VCaP (cell line): ENCODE data around the gene AKAP9.
"Not testable (repeated sequence)": the region's sequence is repeated elsewhere in the genome, so short reads cannot be mapped to it uniquely, and the experiment has no call there.

Experiments used
- H3K27ac ChIP-seq: fragments of 450-650 bp; 2 replicates; pipeline ENCODE4 v1.5.1; 2017
- TF ChIP-seq, protein P1 (sequence below): fragments of 450-650 bp; conservative IDR thresholded peaks from 2 replicates; pipeline ENCODE4 v1.5.1; 2017; ENCODE audit warnings: mild to moderate bottlenecking, moderate library complexity

The AKAP9 gene

GRCh38 chr7:92134271-92135051 lies 193.8 kb downstream of the AKAP9 start, which contains the start of gene CYP51A1:
TSS of gene CYP51A1 (minus strand) at chr7:92134477. CDS start at chr7:92134364, 113 bp downstream.
- TF ChIP-seq, protein P1, sequence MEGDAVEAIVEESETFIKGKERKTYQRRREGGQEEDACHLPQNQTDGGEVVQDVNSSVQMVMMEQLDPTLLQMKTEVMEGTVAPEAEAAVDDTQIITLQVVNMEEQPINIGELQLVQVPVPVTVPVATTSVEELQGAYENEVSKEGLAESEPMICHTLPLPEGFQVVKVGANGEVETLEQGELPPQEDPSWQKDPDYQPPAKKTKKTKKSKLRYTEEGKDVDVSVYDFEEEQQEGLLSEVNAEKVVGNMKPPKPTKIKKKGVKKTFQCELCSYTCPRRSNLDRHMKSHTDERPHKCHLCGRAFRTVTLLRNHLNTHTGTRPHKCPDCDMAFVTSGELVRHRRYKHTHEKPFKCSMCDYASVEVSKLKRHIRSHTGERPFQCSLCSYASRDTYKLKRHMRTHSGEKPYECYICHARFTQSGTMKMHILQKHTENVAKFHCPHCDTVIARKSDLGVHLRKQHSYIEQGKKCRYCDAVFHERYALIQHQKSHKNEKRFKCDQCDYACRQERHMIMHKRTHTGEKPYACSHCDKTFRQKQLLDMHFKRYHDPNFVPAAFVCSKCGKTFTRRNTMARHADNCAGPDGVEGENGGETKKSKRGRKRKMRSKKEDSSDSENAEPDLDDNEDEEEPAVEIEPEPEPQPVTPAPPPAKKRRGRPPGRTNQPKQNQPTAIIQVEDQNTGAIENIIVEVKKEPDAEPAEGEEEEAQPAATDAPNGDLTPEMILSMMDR = no peak

GRCh38 chr7:92135052-92135889 lies 194.6 kb downstream of the AKAP9 start:
- TF ChIP-seq, protein P1 = no peak
- H3K27ac ChIP-seq = peak overlapping the region; percentile 97

More at GRCh38 chr7:92134271-92135051, 193.8 kb downstream of the AKAP9 start, which contains the start of gene CYP51A1:
- H3K27ac ChIP-seq = peak within 1 kb of the TSS; percentile 97

DNA sequence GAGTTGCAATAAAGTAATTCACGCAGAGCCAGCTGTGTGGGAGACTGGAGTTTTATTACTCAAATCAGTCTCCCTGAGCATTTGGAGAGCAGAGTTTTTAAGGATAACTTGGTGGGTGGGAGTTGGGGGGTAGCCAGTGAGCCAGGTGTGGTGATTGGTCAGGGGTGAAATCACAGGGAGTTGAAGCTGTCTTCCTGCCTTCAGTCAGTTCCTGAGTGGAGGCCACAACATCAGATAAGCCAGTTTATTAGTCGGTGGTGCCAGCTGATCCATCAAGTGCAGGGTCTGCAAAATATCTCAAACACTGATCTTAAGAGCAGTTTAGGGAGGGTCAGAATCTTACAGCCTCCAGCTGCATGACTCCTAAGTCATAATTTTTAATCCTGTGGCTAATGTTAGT lies 196.9 kb downstream of the AKAP9 start:
- TF ChIP-seq, protein P1 = no peak
- H3K27ac ChIP-seq = no peak overlapping the region

DNA sequence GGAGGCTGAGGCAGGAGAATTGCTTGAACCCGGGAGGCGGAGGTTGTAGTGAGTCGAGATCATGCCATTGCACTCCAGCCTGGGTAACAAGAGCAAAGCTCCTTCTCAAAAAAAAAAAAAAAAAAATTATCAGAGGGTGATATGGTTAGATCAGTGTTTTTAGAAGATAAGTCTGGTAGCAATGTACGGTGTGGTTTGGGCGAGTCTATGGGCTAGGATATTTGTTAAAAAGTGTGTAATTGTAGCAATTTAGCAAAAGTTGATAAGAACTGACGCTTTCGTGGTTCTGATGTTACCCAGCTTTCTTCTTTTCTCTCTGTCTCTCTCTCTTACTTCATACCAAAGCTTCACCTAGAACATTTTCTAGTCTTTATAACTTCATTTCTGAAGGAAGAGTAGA lies 200.5 kb downstream of the AKAP9 start:
- TF ChIP-seq, protein P1 = no peak
- no peak overlapping the region for H3K27ac ChIP-seq

GRCh38 chr7:92142791-92143190 lies 202.1 kb downstream of the AKAP9 start:
- not testable (repeated sequence) for H3K27ac ChIP-seq

GRCh38 chr7:92143192-92143880 lies 202.7 kb downstream of the AKAP9 start:
- not testable (repeated sequence) for H3K27ac ChIP-seq

GRCh38 chr7:92149736-92150239 lies 209.1 kb downstream of the AKAP9 start:
- H3K27ac ChIP-seq = no peak overlapping the region
- TF ChIP-seq, protein P1 = no peak

DNA sequence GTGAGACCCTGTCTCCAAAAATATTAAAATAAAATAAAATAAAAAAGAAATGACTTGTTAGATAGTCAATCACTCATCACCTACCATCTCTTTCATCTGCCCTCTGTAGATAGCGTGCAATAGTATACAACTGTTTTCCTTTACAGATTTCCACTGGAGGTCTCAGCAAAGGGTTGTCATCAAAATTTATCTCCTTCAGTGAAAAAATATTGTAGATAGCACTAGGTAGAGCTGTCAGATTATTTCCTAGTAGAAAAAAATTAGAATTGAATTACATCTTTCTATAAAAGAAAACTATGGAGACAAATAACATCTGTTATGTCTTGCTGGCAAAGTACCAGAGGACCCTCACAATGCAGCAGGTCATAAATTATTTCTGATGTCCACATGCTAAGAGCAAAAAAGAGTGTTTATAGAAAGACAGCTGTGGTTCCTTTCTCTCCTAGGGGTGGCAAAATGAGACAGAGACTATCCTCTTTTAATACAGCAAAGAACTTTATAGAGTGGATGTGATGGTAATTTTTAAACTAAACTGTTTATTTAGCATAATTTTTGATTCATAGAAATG lies 209.9 kb downstream of the AKAP9 start:
- H3K27ac ChIP-seq = no peak overlapping the region
- TF ChIP-seq, protein P1 = no peak
